Thyroid gland (tissue), 4 donors: ENCODE data around the gene SGK1. TPM values are rescaled to one million over a fixed set of nuclear protein-coding genes. Genes with fewer than 3 reads are reported as not detected.

ENCODE experiments used
- DNase-seq, 2 donors: peaks; one replicate each; pipeline ENCODE4 v3.0.0-alpha.2; 2019
- H3K27ac ChIP-seq, 3 donors: fragments of 200-600 bp; sonication (generic); 1 replicate in 2 of 3; 2 replicates in 1 of 3; pipeline ENCODE4 v1.5.1; 2016 to 2019; ENCODE audit warnings: mild to moderate bottlenecking in 1 of 3, moderate library complexity in 1 of 3
- H3K27me3 ChIP-seq: fragments of 200-600 bp; sonication (generic); one replicate; pipeline ENCODE4 v1.5.1; 2019
- H3K36me3 ChIP-seq, 2 donors: fragments of 200-600 bp; sonication (generic); one replicate each; pipeline ENCODE4 v1.5.1; 2016 to 2019
- H3K4me1 ChIP-seq, 2 donors: fragments of 200-600 bp; sonication (generic); one replicate each; pipeline ENCODE4 v1.5.1; 2017 to 2019
- H3K4me3 ChIP-seq, 3 donors: fragments of 200-600 bp; sonication (generic); replicated peaks in 1 of 3; 1 replicate in 2 of 3; 2 replicates in 1 of 3; pipeline ENCODE4 v1.5.1; 2016; ENCODE audit warnings: mild to moderate bottlenecking in 1 of 3
- H3K9me3 ChIP-seq: fragments of 200-600 bp; sonication (generic); one replicate; pipeline ENCODE4 v1.5.1; 2017
- CTCF ChIP-seq, 6 experiments: fragments of 200-600 bp in 3 of 6; fragments of 450-650 bp in 3 of 6; sonication (generic) in 3 of 6; IDR thresholded peaks; one replicate each; pipeline ENCODE4 v1.5.1; 2016 to 2019; ENCODE audit warnings: antibody characterized with exemption in 6 of 6, mild to moderate bottlenecking in 2 of 6, inconsistent platforms in 1 of 6, moderate library complexity in 1 of 6
- POLR2A ChIP-seq, 2 donors: fragments of 450-650 bp; IDR thresholded peaks; one replicate each; pipeline ENCODE4 v1.6.1; 2017; ENCODE audit warnings: antibody characterized with exemption in 2 of 2, mild to moderate bottlenecking in 2 of 2, moderate library complexity in 1 of 2
- WGBS, 2 donors: methylation state at CpG; one replicate each; pipeline ENCODE4 v1.1.5; 2017; 5-methylcytosine and 5-hydroxymethylcytosine counted together
- intact Hi-C: fragments of 100-400 bp; cut with DNase I; formaldehyde crosslinking; loops from one replicate; pipeline ENCODE4 v1.15.1; 2023
- total RNA-seq, 4 donors: library from RNA; depleted of rRNA; stranded (reverse); fragments of >200 nt; gene quantifications; one replicate each; pipeline ENCODE4 v1.2.3, GENCODE V29; 2016

SGK1 gene
- total RNA-seq, 4 donors from 2014 or later, result 151 to 361 (median 194) TPM

GRCh38 chr6:134187154-134187553 is 130.8 kb downstream of the SGK1 start:
- H3K4me1 ChIP-seq, result peaks cover 5 to 18% of the 10 kb centered on the region in 2 donors
- no peak overlapping the region for H3K4me3 ChIP-seq
- H3K27ac ChIP-seq, result no peak overlapping the region
- H3K27me3 ChIP-seq, result no peaks in the 10 kb centered on the region
- 62 to 77% methylated on average over 2 of the region's 2 CpGs for WGBS, 2 donors
- DNase-seq, result no peak
- intact Hi-C loops, result loop anchor here (10.0 kb wide), 1 partner anchor 78 kb away; no protein-coding TSS in a partner anchor
- H3K9me3 ChIP-seq, result no peaks in the 10 kb centered on the region
- H3K36me3 ChIP-seq, result no peaks in the 10 kb centered on the region
- TF ChIP-seq POLR2A (IDR thresholded peaks at IDR 0.05) (no peak), CTCF (IDR thresholded peaks at IDR 0.05) (no peak)

GRCh38 chr6:134186355-134186754 is 131.6 kb downstream of the SGK1 start:
- Histone ChIP-seq H3K27me3 (no peaks in the 10 kb centered on the region), H3K9me3 (no peaks in the 10 kb centered on the region), H3K4me3 (no peak overlapping the region), H3K4me1 (peaks cover 6 to 24% of the 10 kb centered on the region in 2 donors), H3K27ac (no peak overlapping the region), H3K36me3 (no peaks in the 10 kb centered on the region)
- intact Hi-C loops, result loop anchor here (10.0 kb wide), 1 partner anchor 78 kb away; no protein-coding TSS in a partner anchor
- DNase-seq, result no peak
- TF ChIP-seq CTCF (IDR thresholded peaks at IDR 0.05) (no peak), POLR2A (IDR thresholded peaks at IDR 0.05) (no peak)
- 93 to 99% methylated on average over 2 of the region's 2 CpGs for WGBS, 2 donors

GRCh38 chr6:134185277-134185676 is 132.6 kb downstream of the SGK1 start:
- Histone ChIP-seq H3K4me1 (peaks cover 12 to 32% of the 10 kb centered on the region in 2 donors), H3K9me3 (no peaks in the 10 kb centered on the region), H3K27me3 (no peaks in the 10 kb centered on the region), H3K27ac (no peak overlapping the region), H3K4me3 (no peak overlapping the region), H3K36me3 (no peaks in the 10 kb centered on the region)
- intact Hi-C loops, result loop anchor here (10.0 kb wide), 1 partner anchor 80 kb away; no protein-coding TSS in a partner anchor
- TF ChIP-seq POLR2A (IDR thresholded peaks at IDR 0.05), result no peak
- TF ChIP-seq CTCF (IDR thresholded peaks at IDR 0.05), result no peak
- no peak for DNase-seq

GRCh38 chr6:134183844-134184243 is 134.1 kb downstream of the SGK1 start:
- H3K36me3 ChIP-seq, result no peaks in the 10 kb centered on the region
- intact Hi-C loops, result loop anchor here (5.0 to 10.0 kb wide), 2 partner anchors 81 to 333 kb away; no protein-coding TSS in a partner anchor
- 91% methylated on average over 7 of the region's 7 CpGs for WGBS, 2 donors

More at GRCh38 chr6:134183844-134184243, 134.1 kb downstream of the SGK1 start:
- no peak for TF ChIP-seq CTCF (IDR thresholded peaks at IDR 0.05)
- no peak for TF ChIP-seq POLR2A (IDR thresholded peaks at IDR 0.05)
- Histone ChIP-seq H3K9me3 (no peaks in the 10 kb centered on the region), H3K4me1 (peaks cover 12 to 35% of the 10 kb centered on the region in 2 donors), H3K27me3 (no peaks in the 10 kb centered on the region), H3K4me3 (no peak overlapping the region), H3K27ac (peak overlapping the region in 2 of 3 donors; percentile 37 to 49)
- DNase-seq, result no peak
